HG03025 (cell line): Measurements from ENCODE around the gene REPIN1.

Experiments used
- ATAC-seq: cut with Tn5 transposase; IDR thresholded peaks from one replicate; pipeline ENCODE4 v1.9.1; 2021; ENCODE audit warnings: mild to moderate bottlenecking, moderate library complexity; ENCODE audit not compliant: unreplicated experiment, low FRiP score

REPIN1 gene

DNA sequence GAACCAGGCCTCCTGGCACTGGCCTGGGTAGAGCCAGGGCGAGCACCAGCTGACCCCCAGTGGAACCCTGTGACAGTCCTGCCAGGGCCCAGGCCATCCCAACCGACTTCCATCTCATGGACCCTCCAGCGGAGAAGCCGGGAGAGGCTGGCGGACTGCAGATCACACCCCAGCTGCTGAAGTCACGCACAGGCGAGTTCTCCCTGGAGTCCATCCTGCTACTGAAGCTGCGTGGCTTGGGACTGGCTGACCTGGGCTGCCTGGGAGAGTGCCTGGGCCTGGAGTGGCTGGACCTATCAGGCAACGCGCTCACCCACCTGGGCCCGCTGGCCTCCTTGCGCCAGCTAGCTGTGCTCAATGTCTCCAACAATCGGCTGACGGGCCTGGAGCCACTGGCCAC is 31.9 kb upstream of the REPIN1 start:
- ATAC-seq = no peak

DNA sequence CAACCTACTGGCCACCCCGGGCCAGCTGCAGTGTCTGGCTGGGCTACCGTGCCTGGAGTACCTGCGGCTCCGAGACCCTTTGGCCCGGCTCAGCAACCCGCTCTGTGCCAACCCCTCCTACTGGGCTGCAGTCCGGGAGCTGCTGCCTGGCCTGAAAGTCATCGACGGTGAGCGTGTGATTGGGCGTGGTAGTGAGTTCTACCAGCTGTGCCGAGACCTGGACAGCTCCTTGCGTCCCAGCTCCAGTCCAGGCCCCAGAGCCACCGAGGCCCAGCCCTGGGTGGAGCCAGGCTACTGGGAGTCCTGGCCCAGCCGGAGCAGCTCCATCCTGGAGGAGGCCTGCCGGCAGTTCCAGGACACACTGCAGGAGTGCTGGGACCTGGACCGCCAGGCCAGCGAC is 31.4 kb upstream of the REPIN1 start:
- no peak for ATAC-seq

DNA sequence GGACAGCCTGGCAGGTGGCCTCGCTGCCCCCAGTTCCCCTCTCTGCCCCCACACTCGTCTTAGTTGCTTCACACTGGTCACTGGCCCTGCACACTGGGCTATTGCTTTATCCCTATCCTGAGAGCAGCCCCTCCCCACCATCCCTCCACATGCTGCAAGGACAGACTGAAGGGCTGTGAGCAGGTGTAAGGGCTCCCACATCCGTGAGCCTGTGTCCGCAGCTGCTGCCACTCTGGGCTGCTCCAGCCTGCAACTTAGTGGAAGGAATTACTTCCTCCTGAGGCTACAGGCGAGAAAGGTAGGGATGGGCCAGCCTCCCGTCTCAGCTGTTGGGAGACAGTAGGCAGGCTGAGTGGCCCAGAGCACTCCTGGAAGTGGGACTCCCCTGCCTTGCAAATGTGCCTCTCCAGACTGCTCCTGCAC is 31.0 kb upstream of the REPIN1 start:
- ATAC-seq = no peak

DNA sequence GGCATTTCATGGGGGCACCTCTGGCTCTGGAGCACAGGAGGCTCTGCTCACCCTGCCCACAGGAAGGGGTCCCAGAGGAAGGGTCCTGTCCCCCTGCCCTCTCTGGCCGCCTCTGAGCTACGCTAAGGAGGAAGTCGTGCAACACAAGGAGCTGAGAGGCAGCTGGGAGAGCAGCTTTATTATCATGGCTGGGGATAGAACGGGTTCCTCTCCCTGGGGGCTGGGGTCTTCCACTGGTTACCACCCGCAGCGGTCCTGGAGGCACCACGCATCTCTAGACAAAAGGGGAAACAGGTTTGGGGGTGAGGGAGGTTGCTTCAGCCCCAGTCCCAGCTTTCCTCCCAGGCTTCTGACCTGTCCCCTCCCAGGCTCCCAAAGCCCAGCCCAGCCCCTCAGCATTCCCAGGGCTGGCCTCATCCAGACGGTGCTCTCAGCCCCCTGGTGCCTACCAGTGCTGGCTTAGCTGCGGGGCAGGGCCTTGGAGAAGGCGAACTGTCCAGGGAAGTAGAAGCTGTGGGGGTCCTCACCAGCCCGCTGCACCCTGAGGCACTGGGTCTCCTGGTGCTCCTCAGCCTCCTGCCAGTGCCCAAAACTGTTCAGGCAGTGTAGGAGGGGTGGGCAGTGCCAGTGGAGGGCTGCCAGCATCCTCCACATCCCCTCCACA is 30.3 kb upstream of the REPIN1 start:
- no peak for ATAC-seq

DNA sequence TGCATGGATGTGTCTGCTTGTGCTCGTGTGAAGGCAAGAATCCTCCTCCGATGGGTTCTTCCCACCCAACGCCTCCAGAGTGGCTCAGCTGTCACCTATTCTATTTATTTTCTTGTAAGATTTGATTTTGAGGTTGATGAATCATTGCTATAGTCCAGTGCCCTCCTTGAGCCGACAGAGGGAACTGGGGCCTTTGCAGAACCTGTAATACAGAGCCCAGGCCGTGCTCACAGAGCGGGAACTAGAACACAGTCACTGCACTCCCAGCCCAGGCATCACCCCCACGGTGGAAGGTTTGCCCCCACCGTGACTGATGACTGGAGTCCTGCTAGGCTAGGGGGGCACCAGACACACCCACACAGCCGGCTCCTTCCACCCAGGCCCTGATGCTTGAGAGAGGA is 29.2 kb upstream of the REPIN1 start:
- ATAC-seq = no peak

DNA sequence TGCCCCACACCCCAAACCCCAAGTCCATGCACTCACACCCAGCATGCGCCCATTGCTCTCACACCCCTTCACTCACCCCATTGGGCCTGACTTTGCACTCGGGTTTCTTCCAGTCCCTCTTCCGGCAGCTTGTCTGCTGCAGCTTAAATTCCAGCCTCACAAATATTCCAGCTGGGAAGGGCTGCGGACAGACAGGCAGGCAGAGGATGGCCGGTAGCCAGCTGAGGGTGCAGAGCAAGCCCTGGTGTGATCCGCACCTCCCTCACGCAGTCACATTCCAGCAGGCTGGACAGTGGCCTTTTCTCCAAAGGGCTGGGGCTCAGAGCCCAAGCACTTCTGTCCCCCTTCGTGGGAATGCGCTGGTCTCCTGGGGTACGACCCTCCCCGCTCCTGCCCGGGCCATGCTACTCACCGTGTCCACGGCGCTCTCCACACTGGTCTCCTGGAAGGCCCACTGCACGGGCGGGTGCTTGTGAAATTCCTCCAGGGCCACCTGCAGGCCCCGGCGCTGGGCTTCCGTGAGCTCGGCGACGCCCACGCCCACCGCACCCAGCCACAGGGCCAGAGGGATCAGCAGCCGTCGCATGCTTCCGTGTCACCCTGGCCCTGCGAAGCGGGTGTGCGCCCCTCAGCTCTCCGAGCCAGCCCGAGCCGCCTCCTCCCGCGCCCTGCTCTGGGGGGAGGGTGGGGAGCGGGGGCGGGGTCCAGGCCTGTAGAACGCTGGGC is 28.4 kb upstream of the REPIN1 start:
- ATAC-seq = no peak

DNA sequence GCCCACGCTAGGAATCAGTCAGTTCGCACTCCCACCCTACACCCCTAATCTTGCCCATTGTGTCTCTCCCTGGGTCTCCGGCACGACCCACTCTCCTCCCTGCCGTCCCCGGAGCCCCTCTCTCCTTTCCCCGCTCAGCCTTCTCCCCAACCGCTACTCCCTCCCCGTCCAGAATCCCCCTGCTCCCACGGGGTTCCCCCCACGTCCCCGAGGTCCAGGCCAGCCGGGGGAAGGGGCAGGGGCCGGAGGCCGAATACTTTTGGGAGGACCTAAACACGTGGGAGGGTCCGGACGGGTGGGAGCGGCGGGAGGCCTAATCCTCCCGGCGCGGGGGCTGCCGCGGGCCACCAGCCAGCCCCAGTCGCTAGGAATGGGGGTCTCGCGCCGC is 27.8 kb upstream of the REPIN1 start:
- no peak for ATAC-seq

DNA sequence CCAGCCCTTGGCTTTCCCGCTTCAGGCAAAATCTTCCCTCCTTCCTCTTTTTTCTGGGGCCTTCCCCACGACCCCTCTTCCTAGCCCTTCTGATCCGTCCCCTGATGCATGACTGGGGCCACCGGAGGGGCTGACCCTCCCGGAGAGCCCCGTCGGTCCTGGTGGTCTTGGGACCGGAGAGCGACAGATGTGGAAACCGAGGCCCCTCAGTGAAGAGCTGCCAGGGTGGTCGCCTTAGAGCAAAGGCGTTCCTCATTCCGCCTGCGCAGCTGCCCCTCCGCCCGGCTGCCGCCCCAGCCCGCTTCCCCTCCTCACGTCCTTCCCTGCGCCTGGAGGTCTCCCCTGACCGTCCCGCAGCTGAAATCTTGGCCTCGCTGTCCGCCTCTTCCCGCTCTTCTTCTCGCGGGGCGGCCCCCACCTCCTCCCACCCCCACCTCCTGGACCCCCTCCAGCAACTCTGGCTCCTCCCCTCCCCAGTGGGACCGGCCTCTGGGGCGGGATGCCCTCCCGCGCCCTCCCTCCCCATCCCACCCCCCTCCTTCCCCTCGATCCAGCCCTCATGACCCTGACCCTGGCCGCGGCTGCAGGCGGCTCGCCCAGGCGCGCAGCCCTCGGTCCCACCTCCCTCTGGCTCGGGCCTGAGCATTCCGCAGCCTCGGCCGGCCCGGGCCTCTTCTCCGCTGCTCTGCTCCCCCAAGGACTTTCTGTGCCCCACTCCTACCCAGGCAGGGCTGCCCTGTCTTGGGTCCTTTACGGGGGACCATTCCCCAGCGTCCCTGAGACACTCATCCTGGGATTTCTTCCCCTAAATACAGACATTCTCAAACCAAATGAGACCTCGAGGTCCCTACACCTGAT is 27.1 kb upstream of the REPIN1 start, which contains the start of gene RARRES2:
TSS of gene RARRES2 (minus strand) at position 367 of the 858 bp plus-strand sequence. CDS start 1,020 bp downstream, outside the sequence.
- no peak for ATAC-seq

DNA sequence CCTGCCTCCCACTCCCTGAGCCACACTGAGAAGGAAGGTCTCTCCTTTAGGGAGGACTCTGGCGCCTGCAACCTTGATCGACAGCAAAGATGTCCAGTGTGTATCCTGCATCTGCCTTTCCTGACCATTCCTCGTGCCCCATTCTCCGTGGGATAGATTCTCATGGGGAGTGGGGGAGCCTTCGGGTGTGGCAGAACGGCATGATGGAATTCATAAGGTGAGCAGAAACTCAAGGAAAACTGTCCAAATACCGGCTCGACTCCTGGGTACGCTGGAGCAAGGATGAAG is 26.6 kb upstream of the REPIN1 start:
- no peak for ATAC-seq

DNA sequence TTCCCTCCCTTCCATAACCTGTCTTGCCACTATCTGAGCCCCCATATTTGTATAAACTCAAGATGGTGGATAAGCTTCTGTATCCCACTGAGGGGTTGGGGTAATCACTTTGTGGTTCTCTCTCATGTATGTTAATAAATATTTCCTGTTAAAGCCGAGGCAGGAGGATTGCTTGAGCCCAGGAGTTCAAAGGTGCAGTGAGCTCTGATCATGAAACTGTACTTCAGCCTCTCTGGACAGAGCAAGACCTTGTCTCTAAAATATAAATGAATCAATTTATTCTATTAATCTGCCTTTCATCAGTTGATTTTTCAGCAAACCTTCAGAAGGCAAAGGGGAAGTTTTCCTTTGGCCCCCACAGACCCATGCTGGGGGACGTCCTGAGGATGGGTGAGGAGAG is 25.4 kb upstream of the REPIN1 start:
- ATAC-seq = no peak

DNA sequence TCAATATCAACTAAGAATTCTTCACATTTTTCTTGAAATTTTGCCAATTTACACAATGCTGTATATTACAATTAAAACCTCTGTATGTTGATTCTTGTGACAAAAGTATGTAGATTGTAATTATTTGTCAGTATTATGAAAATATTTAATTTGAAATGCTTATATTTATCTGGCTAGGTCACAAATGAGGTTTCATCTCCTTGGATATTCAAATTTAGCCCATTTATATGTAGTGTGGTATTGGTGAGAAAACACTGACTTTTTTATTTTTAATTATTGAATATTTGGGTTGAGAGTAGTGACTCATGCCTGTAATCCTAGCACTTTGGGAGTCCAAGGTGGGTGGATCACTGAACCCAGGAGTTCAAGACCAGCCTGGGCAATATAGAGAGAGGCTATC is 24.3 kb upstream of the REPIN1 start:
- ATAC-seq = no peak

DNA sequence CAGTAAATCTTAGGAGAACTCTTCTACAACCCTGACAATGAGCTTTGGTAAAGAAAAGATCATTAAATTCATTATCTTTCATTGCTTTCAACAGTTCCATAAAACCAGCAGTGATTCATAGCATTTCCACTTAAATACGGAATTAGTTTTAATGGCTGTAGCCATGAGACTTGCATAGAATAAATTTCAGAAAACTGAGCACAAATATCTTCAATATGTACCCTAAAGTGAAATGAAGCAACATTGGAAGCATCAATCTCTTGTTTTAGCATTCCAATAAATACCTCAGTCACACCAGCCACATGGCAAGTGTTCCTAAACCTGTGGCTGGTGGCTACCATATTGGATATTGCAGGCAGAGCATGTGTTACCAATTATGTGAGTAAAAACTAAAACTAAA is 23.6 kb upstream of the REPIN1 start:
- ATAC-seq = no peak

DNA sequence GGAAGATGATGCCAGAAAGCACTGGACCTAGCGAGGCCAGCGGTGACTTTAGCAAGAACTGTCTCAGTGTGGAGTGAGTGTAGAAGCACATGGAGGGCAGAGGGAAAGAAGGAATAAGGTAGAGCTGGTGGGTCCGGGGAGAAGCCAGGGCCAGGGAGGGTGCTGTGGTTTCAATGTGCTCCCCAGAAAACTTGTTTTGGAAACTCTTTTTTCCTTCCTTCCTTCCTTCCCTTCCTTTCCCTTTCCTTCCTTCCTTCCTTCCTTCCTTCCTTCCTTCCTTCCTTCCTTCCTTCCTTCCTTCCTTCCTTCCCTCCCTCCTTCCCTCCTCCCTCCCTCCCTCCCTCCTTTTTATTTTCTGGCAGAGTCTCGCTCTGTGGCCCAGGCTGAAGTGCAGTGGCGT is 21.7 kb upstream of the REPIN1 start:
- no peak for ATAC-seq

DNA sequence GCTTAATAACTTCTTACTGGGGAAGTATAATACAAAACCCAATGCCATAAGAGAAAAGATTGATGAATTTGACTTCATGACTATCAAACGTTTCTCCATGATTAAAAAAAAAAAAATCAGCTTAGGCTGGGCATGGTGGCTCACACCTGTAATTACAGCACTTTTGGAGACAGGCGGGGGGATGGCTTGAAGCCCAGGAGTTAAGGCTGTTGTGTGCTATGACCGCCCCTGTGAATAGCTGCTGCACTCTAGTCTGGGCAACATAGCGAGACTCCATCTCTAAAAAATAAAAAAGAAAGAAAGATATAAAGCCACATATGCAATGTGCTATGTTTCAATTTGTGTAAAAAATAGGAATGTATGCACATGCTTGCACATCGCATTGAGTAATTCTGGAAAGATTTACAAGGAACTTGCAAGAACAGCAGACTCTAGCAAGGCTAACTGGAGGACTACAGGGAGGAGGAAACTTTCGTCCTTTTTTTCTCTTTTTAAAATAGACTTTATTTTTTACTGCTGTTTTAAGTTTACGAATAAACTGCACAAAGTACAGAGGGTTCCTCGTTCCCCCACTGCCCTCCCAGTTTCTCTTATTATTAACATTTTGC is 16.9 kb upstream of the REPIN1 start:
- ATAC-seq = no peak

DNA sequence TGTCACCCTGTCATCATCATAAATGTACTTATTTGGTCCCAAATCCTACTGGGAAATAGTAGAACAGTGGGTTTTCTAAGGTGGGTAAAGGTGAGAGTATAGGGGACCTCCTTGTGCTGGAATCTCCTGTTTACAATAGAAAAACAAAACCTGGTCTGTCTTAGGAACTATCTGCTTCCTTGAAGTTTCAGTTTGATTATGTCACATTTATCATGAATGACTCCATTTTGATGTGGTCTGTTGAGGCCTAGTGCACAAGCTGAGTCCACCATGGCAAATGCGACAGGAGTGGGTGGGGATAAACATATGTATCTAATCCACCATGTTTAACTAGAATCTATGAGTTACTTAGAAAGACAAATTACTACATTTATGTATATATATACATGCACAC is 13.0 kb upstream of the REPIN1 start:
- ATAC-seq = no peak

DNA sequence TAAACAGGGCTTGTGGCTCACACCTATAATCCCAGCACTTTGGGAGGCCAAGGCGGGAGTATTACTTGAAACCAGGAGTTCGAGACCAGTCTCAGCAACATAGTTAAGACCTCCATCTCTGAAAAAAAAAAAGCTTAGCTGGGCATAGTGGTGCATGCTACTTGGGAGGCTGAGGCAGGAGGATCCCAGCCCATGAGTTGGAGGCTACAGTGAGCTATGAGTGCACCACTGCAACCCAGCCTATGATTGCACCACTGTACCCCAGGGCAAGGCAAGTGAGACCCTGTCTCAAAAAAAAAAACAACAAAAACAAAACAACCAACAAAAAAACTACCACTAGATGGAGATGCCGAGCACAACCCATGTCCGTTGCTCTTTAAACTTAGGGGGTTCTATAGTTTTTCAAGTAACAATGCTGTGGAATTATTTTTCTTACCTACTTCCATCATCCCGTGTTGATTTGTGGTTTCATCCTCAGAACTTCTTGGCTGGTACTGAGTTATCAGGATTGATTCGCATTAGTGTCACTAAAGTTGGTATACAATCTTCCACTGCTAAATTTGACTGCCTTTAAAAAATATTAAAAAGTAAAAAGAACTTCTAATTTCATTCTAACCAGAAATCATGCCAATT is 12.2 kb upstream of the REPIN1 start:
- no peak for ATAC-seq

DNA sequence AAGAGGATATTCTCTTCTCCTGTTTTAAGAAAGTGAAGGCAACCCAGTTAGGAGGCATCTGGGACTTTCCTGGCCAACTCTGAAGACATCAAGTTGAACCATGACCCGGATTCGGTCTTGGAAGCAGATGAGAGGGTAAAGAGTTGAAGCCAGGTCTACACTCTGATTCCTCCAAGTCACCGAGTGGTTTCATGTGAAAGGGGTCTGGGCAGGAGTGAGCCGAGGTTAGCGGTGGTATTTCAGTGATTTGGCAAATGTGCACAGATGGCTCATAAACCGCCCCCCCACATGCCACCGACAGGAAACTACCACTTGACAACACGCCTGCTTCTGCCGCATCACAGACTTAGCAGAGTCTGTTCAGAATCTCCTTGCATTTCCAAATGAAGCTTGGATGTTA is 11.4 kb upstream of the REPIN1 start:
- ATAC-seq = peak; percentile 53

DNA sequence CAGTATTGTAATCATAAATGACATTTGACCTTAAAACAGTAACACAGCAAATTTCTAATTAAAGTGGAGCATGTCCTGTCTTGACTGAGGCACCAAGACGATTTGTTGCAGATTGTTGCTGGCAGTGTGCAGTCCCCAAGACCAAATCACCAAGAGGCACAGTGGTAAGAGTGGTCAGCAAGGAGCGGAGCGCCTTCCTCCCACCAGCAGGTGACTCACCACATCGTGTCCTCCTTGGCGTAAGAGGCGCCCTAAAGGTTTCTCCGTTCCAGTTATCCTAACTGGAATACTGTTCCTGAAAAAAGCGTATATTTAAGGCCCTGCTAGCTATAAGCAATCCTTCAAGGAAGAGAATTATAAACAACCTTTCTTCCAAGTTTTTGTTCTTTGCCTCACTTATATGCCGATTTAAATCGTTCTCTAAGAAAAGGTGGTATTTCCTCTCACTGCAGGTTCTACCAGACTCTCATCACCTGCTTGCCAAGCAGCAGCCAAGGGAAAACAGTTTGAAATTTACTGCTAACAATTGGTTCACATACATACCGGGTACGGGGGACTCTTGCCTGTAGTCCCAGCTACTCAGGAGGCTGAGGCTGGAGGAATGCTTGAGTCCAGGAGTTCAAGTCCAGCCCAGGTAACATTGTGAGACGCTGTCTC is 10.7 kb upstream of the REPIN1 start:
- ATAC-seq = peak; percentile 14

DNA sequence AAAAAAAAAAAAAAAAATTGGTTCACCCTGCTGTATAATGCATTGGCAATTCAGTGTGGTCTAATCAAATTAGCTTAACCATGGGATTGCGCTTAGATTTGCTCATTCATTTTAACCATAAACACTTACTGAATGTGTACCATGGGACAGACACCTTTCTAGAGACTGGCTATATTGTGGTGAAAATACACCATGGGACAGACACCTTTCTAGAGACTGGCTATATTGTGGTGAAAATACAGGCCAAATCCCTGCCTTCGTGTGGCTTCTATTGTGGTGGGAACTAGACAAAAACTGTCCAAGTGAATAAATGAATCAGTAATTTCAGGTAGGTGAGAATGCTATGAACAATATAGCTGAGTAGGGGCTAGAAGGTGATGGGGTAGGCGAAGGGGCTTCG is 10.2 kb upstream of the REPIN1 start:
- ATAC-seq = no peak

DNA sequence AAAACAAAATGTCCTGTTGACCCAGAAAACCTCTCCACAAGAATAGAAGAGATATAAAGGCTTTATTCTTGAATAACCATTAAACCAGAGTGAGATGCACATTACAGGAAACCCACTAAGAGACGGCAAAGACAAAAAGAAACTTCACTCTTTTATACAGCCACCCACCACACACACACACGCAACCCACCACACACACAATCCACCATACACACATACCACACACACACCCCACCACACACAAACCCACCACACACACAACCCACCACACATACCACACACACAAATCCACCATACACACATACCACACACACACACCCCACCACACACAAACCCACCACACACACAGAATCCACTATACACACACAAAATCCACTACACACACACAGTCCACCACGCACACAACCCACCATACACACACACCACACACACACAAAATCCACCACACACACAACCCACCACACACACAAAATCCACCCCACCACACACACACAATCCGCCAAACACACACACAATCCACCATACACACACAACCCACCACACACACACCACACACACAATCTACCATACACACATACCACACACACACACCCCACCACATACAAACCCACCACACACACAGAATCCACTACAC is 9.5 kb upstream of the REPIN1 start:
- ATAC-seq = no peak
